NCI-H1048 (cell line): ENCODE measurements around the gene CALML5.

Source experiments
- DNase-seq: peaks from one replicate; lab custom pipeline; 2025; lab: John Stamatoyannopoulos, UW

CALML5 gene

DNA sequence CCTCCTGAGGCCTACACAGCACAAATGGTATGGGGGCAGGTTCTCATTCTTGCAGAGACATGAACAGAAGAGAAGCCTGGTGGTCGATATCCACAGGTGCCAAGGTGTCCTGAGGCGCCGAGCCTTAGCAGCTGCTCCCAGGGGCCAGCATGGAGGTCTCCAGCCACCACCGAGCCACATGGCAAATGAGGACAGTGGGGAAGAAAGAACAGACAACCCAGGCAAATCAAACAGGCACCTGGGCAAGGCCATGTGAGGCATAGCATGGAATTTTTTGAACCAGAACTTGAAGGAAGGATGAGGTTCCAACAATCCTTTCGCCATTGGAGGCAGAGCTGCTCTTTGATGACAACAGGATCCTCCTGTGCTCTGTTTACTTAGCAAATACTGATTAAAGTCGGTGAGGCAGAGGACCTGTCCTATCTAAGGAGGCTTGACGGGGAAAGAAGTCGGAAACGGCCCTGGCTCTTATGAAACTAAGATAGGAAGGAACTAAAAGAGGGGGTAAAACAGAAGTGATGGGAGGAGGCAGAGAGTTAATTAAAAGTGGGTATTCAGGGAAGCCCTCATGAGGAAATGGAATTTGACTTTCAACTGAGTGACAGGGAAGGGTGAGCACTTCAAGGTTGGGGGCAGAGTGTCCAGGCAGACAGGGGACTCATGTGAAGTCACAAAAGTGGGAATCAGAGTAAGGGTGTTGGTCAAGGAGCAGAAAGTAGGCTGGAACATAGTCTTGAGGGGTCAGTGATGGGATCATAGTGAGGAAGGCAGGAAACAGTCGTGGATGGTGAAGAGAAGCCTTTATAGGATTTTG is 16.8 kb upstream of the CALML5 start:
- DNase-seq: no peak

DNA sequence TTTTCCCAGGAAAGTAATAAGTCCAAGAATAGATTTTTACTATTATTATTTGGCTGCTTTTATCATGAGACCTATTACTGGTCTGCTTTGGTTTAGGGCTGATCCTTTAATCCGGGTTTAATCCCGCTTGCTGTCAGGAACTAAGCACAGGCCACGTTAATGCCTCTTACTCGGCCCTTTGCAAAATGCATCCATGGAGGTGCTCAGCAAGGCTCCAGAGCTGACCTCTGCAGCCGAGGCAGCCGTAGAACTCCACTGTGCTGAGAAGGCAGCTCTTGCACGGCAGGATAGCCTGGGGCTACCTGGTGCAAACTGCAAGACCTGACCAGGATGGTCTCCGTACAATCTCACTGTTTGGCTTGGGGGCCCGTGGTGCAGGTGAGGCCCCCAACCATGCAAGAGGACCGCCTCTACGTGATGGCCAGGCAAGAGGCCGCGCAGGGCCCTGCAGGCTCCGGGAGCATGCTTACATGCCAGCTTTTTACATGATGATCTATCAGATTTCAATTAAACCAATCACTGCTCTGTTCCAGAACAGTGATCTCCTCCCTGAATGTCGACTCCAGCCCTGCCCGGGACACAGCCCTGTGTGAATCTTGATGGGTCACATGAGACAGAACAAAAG is 15.0 kb upstream of the CALML5 start:
- no peak for DNase-seq

DNA sequence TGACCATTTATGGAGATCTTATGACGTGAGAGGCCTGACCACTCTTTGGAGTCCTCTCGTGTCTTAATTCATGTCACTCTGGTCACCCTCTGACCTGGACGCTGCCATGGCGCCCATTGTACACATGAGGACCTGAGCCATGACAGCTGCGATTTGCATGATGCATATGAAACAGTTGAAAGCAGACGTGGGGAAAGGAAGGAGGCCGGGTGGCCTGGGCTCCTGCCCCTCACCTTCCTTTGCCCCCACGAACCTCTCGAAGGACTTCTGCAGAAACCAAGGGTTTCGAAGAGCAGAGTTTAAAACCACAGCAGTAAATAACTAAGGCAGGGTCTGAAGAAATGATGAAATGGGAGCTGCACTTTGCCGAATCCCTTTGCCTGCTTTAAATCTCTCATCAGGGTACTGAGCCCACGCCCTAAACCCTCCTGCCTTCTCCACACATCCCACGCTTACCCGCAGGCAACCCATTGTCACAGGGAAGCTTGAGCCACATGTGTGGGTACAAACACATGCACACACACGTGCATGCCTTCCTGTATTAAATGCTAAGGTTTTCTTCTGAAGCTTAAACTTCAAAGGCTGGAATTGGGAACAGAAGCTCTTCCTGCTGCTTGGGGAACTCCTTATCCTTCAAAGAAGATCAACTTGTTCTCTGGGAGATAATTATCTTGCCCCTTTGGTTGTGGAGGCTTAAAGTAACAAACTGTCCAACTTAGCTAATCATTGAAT is 13.7 kb upstream of the CALML5 start:
- no peak for DNase-seq

DNA sequence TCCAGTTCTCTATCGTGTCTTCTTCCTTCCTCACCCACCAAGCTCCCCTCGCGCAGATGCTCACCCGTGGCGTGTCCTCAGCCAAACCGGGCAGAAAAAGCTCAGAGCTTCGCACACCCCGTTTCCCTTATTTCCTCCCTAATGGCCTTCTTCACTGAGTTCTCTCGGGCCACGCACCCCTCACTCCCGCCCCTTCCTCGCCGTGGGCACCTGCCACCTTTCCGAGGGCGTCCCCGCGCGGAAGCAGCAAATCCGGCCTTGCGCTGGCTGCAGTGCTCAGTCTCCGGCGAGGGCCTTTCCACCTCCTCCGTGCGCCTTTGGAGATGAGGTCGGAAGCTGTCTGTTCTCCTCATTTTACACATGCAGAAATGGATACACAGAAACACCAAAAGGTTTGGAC is 13.0 kb upstream of the CALML5 start:
- no peak for DNase-seq

DNA sequence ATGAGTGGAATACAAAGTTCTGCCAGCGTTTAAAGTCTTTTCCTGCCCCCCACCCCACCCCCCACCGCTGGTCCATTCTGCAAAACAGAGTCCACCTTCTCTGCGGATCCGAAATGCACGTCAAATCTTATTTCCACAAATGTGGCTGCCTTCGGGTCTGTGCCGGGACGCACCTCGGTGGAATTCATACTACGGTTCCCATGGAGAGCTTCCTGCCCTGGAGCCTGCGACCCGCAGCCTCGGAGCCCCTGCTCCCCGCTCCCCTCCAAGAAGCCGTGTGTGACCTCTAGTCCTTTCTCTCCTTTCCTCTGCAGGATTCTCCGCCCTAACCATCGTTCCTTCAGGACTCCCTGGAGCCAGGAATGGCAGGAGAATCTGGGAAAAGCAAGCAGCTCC is 12.5 kb upstream of the CALML5 start:
- DNase-seq: no peak

DNA sequence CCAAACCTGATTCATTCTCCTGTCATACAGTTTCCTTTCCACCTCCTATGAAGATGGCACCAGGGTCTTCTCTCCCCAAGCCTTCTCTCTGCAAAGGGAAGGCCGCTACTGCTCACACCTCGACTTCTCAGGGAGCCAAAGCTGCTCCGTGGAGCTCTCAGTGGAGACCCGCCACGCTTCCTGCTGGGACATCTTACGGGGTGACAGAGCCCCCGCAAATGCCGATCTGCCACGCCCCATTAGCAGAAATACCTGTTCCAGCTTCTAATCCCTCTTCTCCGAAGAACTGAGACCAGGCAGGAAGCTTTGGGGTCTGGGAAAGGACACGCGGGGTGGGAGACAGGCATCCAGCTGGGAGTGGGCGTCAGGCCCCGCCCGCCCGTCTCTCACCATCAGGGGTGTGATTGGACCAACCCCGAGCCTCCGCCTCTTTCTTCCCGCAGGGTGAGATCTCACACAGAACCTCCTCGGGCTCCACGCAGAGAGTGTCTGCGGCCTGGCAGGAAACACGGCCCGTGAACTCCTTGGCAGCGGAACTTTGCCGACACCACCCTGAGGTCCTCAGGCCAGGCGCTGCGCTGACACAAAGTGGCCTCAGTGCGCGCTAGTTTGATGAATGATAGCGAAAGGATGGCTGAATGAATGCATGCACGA is 12.0 kb upstream of the CALML5 start:
- DNase-seq: no peak

DNA sequence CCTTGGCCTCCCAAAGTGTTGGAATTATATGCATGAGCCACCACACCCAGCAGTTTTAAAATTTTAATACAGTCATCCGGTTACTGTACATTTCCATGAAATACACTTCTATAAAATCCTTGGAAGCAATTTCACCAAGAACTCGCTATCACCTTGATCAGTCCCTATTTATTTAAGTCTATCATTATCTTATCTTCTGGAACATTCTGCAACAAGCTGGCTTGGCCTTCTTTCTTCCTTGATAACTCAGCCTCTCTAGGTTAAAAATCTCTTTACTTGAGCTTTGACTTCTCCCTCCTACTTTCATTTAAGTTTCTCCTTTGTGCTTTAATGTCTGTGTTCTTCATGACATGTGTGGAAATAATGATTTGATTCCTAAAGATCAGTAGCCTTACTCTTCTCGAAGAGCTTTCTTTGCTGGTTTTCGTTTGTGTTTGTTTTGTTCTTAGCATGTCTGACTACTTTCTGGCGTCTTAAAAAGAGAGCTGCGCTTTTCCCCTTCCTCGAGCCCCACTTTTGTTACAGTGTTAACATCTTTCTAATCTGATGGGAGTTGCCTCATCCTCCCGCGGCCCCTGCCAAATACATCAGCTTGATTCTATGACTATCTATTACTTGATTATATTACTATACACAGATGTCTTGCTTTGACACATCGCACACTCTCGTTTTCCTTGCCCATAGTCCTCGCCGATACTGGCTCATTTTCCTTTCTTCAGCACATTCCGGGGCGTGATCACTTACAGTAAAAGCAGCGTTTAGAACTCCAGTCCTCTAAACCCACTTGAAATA is 11.1 kb upstream of the CALML5 start:
- DNase-seq: no peak

DNA sequence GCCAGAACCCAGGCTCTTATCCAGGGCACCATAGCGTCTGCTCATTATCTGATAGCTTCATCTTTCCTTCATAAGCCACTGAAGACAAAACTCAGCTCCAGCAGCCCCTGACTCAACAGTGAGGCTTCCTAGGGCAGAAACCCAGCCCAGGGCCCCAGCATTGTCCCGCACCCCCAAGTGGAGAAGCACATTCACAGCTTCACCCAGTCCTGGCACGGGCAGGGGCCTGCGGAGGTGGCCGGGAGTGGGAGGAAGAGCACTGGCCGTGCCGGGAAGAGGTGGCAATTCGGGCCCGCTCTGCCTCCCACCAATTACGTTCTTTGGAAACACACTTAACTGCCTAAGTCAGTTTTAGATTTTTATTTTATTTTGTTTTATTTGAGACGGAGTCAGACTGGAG is 10.3 kb upstream of the CALML5 start:
- no peak for DNase-seq

DNA sequence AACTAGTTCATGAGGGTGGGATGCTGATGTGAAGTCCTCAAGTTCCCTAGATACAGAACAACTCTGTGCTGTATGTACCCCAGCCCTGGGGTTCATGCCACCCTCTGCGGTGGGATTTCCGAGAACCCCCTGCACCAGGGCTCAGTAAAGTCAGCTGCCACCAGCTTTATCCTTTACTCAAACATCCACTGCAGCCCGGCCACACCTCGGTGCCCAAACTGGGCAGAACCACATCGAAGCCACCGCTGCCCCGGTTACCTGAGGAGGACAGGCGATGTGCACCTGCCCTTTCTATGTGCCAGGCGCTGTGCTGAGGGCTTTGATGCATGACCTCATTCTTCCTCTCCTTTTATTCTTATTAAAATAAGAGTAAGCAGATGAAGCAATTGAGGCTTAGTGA is 9.9 kb upstream of the CALML5 start:
- no peak for DNase-seq

DNA sequence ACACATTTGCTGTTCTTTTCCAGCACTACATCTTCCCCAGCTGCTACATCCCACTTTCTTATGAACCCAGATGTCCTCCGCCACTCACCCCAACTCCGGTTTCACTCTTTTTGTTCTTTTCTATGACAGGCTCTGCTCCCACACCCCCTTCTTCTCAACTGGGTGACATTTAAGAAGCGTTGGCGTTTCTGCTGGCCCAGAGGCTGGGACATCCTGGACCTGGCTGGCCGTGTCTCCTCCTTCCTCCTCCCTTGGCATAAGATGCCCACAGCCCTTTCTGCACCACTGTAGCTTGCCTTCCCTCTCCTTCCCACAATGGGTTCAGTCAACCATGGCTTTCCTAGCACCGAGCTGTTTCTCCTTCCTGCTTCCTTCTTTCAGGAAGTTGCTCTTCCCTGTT is 9.4 kb upstream of the CALML5 start:
- DNase-seq: no peak

DNA sequence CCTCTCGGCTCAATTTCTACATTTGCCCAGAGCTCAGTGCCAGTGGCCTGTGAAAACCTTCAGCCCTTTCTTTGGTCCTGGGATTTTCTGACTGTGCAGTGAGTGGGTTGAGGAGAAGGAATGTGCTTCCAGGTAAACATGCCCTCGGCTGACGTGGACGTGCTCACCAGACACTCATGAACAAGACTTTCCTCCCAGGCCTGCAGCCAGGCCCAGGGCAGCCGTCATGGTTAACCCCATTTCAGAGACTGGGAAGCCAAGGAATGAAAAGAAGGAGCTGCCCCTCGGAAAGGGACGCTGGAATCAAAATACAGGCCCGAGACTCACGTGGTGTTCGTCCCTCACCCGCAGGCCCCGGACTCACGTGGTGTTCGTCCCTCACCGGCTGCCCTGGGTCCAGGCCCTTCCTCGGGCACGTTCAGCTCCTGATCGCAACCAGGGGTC is 8.8 kb upstream of the CALML5 start:
- no peak for DNase-seq

DNA sequence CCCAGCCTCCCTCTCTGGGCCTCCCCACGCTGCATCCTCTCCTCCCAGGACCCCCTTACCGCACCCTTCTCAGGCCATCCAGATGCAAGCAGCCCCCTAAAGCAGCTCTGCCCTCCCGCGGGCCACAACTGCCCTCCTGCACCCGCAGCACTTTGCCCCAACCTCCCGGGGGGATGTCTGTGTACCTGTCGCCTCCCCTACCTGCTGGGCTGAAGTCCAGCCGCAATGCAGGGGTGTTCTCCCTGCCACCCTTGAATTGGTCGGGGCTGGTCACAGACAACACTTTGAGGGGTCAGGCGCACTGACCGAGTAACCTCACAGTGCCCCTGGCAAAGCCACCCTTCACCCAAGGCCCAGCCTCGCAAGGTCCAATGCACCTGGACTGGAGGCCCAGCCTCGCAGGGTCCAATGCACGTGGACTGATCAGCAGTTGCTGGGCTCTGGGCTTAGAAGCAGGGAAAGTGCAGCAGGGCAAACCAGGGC is 8.3 kb upstream of the CALML5 start:
- no peak for DNase-seq

DNA sequence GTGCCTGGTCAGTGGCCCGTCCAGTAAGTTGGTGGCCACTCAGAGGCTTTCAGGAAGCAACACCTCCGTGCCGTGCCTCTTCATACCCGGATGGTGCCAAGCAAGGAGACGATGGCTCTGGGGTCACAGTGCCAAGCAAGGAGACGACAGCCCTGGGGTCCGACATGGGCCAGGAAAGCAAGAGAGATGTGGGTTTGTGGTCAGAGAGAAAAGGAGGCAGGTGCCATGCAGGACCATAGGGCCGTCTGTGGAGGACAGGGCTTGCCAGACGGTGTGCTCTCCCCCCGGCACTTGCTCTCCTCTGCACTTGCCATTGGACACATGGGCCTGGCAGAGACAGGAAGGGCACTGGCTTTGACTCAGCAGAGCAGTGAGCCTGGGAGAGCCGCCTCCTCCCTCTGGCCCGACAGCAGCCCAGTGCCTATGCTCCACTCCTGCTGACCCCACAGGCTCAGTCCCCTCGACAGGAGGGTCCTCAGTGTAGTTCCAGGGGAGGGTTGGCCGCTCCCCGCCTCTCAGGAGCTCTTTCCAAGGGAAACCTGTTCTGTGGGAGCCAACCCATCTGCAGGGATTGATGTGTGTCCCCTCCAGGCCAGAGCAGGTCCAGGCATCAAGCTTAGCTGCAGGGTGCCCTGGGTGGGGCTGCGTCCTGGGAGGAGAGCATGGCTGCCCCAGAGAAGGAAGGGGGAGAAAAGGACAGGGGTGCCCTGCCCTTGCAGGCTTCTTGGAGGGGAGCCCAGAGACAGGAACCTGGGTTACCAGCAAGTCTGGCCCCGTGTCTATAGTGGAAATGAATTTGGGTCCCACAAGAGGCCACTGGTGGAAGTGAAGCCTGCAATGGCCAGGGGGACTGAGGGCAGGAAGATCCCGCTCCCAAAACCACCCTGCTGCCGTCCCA is 7.6 kb upstream of the CALML5 start:
- DNase-seq: no peak

DNA sequence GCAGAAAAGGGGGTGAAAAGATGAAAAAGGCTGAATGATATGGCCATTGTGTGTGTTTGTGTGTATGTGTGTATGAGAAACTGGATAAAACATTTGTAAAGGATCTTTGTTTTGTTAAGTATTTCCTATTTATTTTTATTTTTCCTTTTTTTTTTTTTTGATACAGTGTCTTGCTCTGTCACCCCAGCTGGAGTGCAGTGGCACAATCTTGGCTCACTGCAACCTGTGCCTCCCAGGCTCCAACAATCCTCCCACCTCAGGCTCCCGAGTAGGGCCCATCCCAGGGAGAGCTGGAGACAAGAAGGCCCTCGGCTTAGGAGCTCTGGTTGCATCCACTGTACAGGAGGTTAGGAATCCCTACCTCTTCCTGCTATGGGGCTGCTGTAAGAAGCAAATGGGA is 6.9 kb upstream of the CALML5 start:
- DNase-seq: no peak

DNA sequence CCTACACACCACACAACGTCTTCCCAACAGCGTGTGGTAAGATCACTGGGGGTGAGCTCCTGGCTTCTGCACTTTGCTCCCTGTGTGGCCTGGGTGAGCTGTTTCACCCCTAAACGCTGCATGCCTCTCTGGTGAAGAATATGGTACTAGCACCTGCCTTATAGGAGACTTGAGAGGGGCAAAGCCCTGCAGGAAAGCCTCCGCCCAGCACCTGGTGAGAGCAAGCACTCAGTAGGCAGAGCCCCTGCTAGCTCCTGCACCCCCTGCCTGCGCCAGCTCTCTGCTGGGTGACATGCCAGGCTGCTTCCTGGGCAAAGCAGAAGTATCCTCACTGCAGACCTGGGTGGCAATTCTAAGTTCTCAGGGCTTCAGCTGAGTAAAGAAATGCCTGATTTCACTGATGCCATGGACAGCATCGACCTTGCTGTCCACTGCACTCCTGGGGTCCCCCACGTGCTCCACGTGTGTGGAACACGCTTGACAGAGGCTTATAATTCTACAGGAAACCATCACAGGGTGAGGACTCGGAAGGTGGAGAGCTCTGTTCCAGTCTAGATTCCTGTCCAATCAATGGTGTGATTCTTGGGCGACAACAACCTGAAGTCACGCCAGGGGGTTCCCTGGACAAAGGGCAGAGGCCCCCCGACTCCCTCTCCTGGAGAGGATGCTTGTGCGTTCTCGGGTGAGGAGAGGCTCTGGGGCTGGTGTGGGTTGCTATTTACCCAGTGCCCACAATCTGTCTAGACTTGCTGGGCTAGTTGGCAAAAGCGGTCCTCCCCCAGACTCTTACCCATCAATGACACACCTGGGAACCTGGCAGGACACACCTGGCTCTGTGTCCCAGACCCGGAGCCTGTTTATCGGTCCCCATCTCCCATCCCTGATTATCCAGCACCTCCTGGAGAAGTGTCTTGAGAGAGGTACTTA is 5.0 kb upstream of the CALML5 start:
- no peak for DNase-seq

DNA sequence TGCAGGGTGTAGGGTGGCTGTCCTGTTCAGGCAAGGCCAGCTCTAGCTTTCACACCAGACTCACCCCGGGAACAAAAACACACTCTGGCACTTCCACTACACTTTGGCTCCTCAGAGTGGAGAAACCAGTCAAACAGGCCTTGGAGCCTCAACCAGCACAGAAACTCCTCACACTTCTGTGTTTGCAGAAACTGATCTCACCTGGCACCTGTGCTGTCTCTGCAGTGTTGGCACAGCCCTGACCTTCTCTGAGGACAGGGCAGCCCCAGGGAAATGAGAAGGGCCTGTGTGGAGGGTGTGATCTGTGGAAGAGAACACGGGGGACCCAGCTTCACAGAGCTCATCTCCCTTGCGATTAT is 4.1 kb upstream of the CALML5 start:
- no peak for DNase-seq

DNA sequence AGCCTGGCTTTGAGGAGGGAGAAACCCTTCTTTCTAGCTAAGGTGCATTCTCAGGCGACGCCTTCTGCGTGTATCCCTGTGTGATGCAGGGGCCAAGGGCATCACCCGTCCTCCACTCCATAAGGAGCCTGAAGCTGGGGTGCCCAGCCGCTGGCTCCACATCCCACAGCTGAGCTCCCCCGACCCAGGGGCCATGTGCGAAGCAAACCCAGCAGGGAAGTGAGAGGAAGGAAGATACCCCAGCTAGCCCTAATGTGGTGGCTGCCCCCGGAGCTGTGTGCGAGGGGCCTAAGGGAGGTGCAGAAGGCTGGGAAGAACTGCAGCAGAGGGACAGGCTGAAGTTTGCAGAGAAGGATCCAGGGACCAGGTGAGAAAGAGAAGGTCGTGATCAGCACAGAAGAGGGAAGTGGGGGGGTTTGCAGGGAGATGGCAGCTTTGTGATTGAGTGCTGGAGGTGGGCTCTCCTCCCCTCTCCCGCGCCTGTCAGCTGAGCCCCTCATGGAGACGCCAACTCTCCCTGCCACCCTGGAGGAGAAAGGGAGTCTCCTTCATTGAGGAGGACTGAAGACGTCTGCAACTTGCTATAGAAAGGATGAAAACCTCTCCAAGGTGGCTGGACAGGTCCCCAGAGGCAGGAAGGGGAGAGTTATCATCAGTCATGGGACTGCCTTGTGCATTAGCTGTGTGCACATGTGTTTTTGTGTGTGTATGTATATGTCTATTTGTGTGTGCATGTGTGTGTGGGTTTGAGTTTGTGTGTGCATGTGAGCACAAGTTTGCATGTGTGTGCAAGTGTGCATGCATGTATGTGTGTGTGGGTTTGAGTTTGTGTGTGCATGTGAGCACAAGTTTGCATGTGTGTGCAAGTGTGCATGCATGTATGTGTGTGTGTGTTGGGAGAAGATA is 3.5 kb upstream of the CALML5 start:
- DNase-seq: no peak

DNA sequence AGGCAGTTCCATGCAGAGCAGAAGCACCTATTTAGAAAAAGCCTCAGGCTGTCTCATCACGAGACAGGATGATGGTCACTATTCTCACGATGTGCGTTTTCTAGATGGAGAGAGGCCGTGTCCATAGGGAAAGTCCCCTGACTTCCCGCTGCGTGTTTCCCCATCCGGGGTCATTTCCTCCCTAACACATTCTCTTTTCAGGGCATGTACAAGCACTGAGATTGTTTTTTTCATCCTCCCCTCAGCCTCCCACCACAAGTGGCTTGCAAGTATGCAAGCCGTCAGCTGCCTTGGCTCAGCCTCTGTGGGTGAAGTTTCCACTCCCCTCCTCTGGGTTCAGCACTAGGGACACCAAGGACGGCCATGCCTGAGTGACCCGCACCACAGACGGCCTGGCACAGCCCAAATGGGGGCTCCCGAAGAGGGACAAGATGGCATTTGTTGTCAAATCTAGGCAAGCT is 2.7 kb upstream of the CALML5 start:
- DNase-seq: no peak
